Skin of body (tissue), 2 donors: ENCODE measurements around the gene BFAR. TPM values are rescaled to one million over a fixed set of nuclear protein-coding genes. Genes with fewer than 3 reads are reported as not detected.
"Not testable (repeated sequence)": the region's sequence is repeated elsewhere in the genome, so short reads cannot be mapped to it uniquely, and the experiment has no call there.

ENCODE experiments used
- DNase-seq: peaks from one replicate; lab custom pipeline; 2025; lab: John Stamatoyannopoulos, UW
- total RNA-seq: library from RNA; depleted of rRNA; stranded (reverse); fragments of >200 nt; gene quantifications from one replicate; pipeline ENCODE4 v1.2.3, GENCODE V29; 2014

BFAR gene
- 37.9 TPM for total RNA-seq

- peak; percentile 94 for DNase-seq
Measured at GRCh38 chr16:14632693-14633569, at the start of gene BFAR. TSS of gene BFAR (plus strand) at chr16:14632951. CDS start at chr16:14644347, 11,396 bp downstream.

GRCh38 chr16:14585287-14585686 is 47.5 kb upstream of the BFAR start:
- no peak for DNase-seq

DNA sequence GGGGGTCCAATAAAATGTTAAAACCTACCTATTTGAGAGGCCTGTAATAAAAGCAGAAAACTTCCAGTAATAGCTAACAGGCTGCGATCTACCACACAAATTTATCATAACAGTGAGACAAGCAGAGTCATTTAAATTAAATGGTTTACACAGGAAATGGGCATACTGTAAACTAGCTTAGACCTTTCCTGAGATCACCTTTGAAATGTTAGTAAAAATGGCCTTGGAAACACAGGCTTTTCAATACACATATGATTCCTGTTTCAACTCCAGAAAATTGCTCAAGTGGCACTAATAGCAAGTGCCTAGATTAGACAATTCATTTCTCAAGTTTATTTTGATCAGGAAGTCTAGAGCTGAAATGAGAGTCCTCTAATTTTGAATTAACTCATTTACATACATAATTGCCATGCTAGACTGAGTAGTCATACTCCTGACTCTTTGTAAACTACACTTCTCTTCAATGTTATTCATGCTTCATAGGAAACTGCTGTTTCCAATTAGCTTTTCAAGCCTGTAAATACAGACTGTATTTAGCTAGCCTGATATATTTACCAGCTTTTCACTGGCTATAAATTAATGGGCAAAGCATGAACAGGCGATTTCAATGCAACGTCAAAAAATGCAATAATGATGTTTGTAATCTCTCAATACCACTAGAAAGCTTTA is 46.0 kb upstream of the BFAR start:
- no peak for DNase-seq

GRCh38 chr16:14600164-14600563 is 32.6 kb upstream of the BFAR start:
- no peak for DNase-seq

DNA sequence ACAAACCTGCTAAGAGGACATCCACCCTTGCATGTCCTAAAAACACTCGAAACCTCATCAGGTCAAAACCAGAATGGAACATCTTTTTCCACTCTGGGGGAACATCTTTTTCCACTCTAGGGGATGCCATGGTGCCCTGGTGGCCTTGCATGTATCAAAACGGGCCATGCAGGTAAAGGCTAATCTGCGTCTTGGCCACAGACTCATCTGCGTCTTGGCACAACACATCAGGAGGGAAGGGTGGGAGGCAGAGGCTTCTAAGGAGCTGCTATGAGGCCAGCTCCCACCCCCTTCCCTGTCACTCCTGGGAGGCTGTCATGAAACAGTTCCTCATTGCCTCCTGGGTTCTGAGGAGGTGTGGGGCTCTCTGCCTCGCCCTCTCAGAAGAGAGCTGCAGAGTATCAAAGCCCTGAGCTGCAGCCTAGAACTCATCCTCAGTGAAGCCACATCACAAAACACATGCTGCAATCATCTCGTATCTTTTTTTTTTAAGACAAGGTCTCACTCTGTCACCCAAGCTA is 30.2 kb upstream of the BFAR start:
- no peak for DNase-seq

DNA sequence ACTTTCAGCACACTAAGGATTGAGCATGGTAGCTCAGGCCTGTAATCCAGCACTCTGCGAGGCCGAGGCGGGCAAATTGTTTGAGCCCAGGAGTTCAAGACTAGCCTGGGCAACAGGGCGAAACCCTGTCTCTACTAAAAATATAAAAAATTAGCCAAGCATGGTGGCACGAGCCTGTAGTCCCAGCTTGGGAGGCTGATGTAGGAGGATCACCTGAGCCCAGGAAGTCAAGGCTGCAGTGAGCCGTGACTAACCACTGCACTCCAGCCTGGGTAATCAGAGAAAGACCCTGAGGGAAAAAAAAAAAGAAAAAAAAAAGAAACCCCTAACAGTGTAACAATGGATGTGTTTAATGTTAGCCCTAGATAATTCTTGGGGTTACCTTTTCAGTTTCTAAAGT is 26.6 kb upstream of the BFAR start:
- no peak for DNase-seq

DNA sequence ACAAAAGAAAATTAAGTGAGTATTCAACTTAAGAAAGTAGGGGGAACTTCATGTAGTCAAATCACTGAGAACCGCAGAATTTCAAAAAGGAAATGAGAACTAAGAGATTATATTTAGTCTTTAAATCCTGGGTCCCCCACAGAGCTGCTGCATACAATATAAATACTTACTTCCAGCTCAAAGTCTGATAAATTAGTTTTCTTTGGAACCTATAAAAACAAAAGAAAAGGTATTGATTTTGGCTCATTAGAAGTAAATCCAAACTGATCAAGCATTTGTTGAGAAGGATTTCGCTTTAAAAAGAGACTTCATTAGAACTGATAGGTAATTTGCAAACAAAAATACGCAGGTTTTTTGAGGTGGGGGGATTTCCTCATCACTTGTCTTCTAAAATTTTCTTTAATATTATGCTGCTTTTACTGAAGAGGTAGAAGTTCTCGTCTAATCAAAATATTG is 24.6 kb upstream of the BFAR start:
- no peak for DNase-seq

- DNase-seq = no peak
Measured at GRCh38 chr16:14608604-14609003, 24.1 kb upstream of the BFAR start.

DNA sequence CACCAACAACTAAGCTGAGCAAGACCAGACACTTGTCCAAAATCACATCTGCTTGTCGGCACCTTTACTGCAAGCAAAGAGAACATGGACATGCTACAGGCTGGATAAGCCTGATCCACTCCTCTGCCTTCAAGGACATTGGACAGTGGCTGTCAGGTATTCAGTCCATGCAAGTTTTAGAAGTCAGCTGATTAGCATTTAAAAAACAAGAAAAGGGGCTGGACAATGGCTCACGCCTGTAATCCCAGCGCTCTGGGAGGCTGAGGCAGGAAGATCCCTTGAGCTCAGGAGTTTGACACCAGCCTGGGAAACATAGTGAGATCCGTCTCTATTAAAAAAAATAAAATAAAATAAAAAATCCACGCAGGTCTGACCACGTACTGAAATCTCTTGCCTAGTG is 23.0 kb upstream of the BFAR start:
- DNase-seq = no peak

- DNase-seq = no peak
Measured at GRCh38 chr16:14611660-14612059, 21.1 kb upstream of the BFAR start.

DNA sequence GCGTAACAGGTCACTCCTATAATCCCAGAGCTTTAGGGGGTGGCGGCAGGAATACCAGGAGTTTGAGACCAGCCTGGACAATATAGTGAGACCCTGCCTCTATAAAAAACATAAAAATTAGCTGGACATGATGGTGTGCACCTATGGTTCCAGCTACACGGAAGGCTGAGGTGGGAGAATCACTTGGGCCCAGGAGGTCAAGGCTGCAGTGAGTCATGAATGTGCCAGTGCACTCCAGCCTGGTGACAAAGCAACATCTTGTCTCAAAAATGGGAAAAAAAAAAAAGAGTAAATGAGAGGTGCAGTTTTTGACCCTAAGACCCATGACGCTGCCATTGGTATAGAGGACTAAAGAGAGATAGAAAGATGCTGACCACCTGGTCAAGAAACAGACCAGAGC is 18.8 kb upstream of the BFAR start:
- no peak for DNase-seq

DNA sequence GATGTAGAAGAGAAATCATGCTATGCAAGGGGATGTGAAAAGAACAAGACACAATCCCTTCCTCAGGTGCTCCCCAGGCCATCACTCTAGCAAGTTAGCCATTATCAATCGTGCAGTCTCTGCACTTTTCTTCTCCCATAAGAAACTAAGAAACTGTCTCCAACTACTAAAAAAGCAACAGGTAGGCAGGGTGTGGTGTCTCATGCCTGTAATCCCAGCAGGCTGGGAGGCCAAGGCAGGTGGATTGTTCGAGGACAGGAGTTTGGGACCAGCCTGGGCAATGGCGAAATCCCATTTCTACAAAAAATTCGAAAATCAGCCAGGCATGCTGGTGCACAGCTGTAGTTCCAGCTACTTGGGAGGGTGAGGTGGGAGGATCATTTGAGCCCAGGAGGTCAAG is 16.5 kb upstream of the BFAR start:
- DNase-seq = no peak

DNA sequence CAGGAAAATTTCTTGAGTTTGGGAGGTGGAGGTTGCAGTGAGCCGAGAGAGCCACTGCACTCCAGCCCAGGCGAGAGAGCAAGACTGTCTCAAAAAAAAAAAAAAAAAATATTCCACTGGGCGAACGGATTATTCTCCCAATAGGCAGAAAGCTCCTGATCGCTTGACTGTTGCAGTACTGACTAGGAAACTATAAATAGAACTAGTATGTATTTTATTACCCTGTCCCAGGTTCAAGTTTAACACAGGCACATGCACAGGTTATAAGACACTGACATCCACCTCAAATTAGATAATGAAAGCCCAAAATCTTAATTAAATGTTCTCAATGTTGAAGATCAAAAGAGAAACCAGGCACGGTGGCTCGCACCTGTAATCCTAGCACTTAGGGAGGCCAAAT is 14.2 kb upstream of the BFAR start:
- DNase-seq = no peak

- no peak for DNase-seq
Measured at GRCh38 chr16:14627078-14627477, 5.7 kb upstream of the BFAR start.

DNA sequence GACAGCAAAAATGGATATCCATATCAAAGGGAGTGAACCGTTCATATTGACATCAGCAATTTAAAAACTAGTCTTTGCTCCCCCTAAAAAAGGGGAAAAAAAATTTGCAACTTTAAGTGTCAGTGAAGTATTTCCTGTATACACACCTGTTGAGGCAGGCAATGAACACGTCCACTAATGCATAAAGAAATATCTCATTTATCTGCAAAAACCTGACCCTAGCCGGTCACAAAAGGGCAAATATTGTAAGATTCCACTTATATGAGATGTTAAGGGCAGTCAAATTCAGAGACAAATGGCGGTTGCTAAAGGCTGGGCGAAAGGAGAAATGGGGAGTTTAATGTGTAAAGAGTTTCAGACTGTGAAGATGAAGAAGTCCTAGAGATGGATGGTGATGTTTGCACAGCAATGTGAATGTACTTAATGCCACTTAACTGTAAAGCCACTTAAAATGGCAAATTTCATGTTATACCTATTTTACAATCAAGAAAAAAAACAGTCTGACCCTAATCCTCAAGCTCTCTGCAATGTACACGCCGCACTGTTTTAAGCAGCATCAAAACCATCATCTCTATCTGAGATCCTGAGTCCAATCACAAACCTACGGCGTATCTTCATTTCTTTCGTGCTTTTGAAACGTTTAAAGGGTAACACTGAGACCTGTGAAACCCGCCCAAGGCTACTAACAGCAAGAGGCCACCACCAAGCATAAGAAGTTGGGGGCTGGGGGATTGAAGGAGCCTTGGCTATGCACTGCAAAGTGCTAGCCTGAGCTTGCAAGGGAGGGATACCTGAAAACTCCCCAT is 3.7 kb upstream of the BFAR start:
- DNase-seq = no peak

DNA sequence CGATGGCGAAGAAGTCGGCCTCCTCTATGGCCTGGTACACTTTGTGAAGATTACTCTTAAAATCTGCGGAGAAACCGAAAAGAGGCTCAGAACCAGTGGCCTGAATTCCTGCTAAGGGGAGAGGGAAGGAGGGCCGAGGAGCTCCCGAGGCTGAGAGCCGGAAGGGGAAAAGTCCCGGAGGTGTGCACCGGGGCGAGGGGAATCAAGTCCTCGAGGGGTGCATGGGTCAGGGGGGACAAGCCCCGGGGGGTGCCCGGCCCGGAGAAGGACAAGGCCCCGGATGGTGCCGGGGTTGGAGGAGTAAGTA is 3.2 kb upstream of the BFAR start:
- no peak for DNase-seq

- DNase-seq = peak; percentile 94
Measured at GRCh38 chr16:14629919-14630619, 2.7 kb upstream of the BFAR start, which contains the start of gene PARN. TSS of gene PARN (minus strand) at chr16:14630260. CDS start at chr16:14630125, 135 bp downstream.

DNA sequence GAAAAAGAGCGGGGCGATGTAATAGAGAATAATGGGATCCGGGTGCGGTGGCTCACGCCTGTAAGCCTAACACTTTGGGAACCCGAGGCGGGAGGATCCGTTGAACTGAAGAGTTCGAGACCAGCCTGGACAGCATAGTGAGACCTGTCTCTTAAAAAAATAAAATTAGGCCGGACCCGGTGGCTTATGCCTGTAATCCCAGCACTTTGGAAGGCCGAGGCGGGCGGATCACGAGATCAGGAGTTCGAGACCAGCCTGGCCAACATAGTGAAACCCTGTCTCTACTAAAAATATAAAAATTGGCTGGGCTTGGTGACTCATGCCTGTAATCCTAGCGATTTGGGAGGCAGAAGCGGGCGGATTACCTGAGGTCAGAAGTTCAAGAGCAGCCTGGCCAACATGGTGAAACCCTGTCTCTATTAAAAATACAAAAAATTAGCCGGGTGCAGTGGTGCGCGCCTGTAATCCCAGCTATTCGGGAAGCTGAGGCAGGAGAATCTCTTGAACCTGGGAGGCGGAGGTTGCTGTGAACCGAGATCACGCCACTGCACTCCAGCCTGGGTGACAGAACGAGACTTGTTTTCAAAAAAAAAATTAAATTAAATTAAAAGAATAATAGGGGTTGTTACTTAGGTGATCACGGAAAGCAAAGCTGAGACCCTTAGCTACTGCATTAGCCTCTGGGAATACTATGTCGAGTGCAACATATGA is 2.0 kb upstream of the BFAR start:
- not testable (repeated sequence) for DNase-seq

GRCh38 chr16:14634389-14634725 is 1.6 kb downstream of the BFAR start:
- no peak for DNase-seq

- DNase-seq = no peak
Measured at GRCh38 chr16:14635395-14636165, 2.8 kb downstream of the BFAR start.
